Transverse colon (tissue), 4 donors: ENCODE results near the gene YWHAQ. TPM values are rescaled to one million over a fixed set of nuclear protein-coding genes. Genes with fewer than 3 reads are reported as not detected.

Experiments
- DNase-seq: peaks from one replicate; pipeline ENCODE4 v3.0.0-alpha.2; 2019
- H3K27ac ChIP-seq, 4 donors: fragments of 200-600 bp; sonication (generic); 2 replicates each; pipeline ENCODE4 v1.5.1; 2016 to 2018; ENCODE audit warnings: inconsistent platforms in 4 of 4
- H3K27me3 ChIP-seq: fragments of 200-600 bp; sonication (generic); 2 replicates; pipeline ENCODE4 v1.5.1; 2017; ENCODE audit warnings: inconsistent platforms
- H3K36me3 ChIP-seq, 4 donors: fragments of 200-600 bp; sonication (generic); 2 replicates each; pipeline ENCODE4 v1.5.1; 2017 to 2019; ENCODE audit warnings: inconsistent platforms in 4 of 4
- H3K4me1 ChIP-seq, 4 donors: fragments of 200-600 bp; sonication (generic); 2 replicates each; pipeline ENCODE4 v1.5.1; 2017 to 2020; ENCODE audit warnings: inconsistent platforms in 4 of 4
- H3K4me3 ChIP-seq, 4 donors: fragments of 200-600 bp; sonication (generic); 1 replicate in 1 of 4; 2 replicates in 3 of 4; pipeline versions ENCODE4 v1.5.1 to v1.6.1; 2017 to 2019; ENCODE audit warnings: inconsistent platforms in 4 of 4
- H3K9me3 ChIP-seq, 2 donors: fragments of 200-600 bp; sonication (generic); 2 replicates each; pipeline ENCODE4 v1.5.1; 2017 to 2019; ENCODE audit warnings: inconsistent platforms in 2 of 2
- CTCF ChIP-seq, 5 experiments: fragments of 200-600 bp in 3 of 5; fragments of 450-650 bp in 2 of 5; sonication (generic) in 3 of 5; IDR thresholded peaks; 1 replicate in 2 of 5; 2 replicates in 3 of 5; pipeline ENCODE4 v1.5.1; 2016 to 2017; ENCODE audit warnings: antibody characterized with exemption in 5 of 5, inconsistent platforms in 3 of 5, mild to moderate bottlenecking in 2 of 5, moderate library complexity in 1 of 5
- EP300 ChIP-seq: sonication (generic); formaldehyde crosslinking; IDR thresholded peaks from one replicate; pipeline ENCODE4 v1.6.1; 2017; ENCODE audit warnings: antibody characterized with exemption, low read depth
- POLR2A ChIP-seq: fragments of 450-650 bp; IDR thresholded peaks from one replicate; pipeline ENCODE4 v1.6.1; 2016; ENCODE audit warnings: antibody characterized with exemption, mild to moderate bottlenecking, moderate library complexity
- POLR2AphosphoS5 ChIP-seq, 3 donors: sonication (generic); formaldehyde crosslinking; IDR thresholded peaks; one replicate each; pipeline ENCODE4 v1.6.1; 2016; ENCODE audit warnings: antibody characterized with exemption in 3 of 3
- WGBS, 2 donors: methylation state at CpG; one replicate each; pipeline ENCODE4 v1.1.5; 2018; ENCODE audit warnings: low coverage in 1 of 2; 5-methylcytosine and 5-hydroxymethylcytosine counted together
- in situ Hi-C, 4 donors: fragments of 200-750 bp; cut with MboI; loops; one replicate each; pipeline versions ENCODE4 v1.15.0 to v1.15.1; 2017; ENCODE audit warnings: low sequenced_read_pairs in 3 of 4, low pct_ligation_motif_present in 1 of 4, low pct_unique_long_range_greater_than_20kb in 1 of 4
- intact Hi-C: fragments of 100-400 bp; cut with DNase I; formaldehyde crosslinking; loops from one replicate; pipeline ENCODE4 v1.15.1; 2023; ENCODE audit warnings: low total_unique reads
- total RNA-seq, 4 donors: library from RNA; depleted of rRNA; stranded (reverse); fragments of >200 nt; gene quantifications; one replicate each; pipeline ENCODE4 v1.1.0, GENCODE V29; 2016

The YWHAQ gene
- total RNA-seq, 4 donors from 2014 or later: 84.0 to 189 (median 145) TPM

DNA sequence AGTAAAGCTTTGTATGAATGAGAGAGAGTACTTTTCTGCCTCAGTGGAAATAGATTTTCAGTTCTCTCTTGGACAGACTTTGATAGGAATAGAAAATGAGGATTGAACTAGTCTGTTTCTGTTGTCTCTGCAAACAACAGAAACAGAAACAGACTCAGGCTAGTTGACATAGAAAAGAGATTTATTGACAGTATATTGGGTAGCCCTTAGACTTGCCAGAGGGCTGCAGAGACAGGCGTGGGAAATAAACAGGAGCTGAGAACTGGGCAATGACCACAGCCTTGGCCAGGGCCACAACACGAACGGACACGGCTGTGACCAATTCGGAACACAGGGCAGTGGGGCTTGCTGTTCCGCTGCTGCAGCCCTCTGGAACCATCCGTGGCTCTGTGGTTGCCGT, 30.5 kb upstream of the YWHAQ start:
- TF ChIP-seq CTCF (IDR thresholded peaks at IDR 0.05) (no peak), POLR2AphosphoS5 (IDR thresholded peaks at IDR 0.05) (no peak), POLR2A (no peak), EP300 (no peak)
- no peaks in the 10 kb centered on the region for H3K36me3 ChIP-seq
- 87% methylated on average over 8 of the region's 8 CpGs; no CpG with 5 or more reads in 1 of the 2 donors for WGBS, 2 donors
- intact Hi-C loops: no loop called here
- no peaks in the 10 kb centered on the region for H3K27me3 ChIP-seq
- in situ Hi-C loops: no loop called here
- no peak overlapping the region for H3K27ac ChIP-seq
- H3K4me1 ChIP-seq: no peaks in the 10 kb centered on the region
- H3K9me3 ChIP-seq: no peaks in the 10 kb centered on the region
- DNase-seq: no peak
- no peak overlapping the region for H3K4me3 ChIP-seq

GRCh38 chr2:9660781-9661180, 30.0 kb upstream of the YWHAQ start:
- TF ChIP-seq POLR2AphosphoS5 (IDR thresholded peaks at IDR 0.05) (no peak), CTCF (IDR thresholded peaks at IDR 0.05) (no peak), POLR2A (no peak), EP300 (no peak)
- intact Hi-C loops (no loop called here), in situ Hi-C loops (no loop called here)
- no peak for DNase-seq
- Histone ChIP-seq H3K4me1 (no peaks in the 10 kb centered on the region), H3K4me3 (no peak overlapping the region), H3K9me3 (no peaks in the 10 kb centered on the region), H3K36me3 (no peaks in the 10 kb centered on the region), H3K27me3 (no peaks in the 10 kb centered on the region), H3K27ac (no peak overlapping the region)
- 77 to 88% methylated on average over 7 of the region's 7 CpGs for WGBS, 2 donors

DNA sequence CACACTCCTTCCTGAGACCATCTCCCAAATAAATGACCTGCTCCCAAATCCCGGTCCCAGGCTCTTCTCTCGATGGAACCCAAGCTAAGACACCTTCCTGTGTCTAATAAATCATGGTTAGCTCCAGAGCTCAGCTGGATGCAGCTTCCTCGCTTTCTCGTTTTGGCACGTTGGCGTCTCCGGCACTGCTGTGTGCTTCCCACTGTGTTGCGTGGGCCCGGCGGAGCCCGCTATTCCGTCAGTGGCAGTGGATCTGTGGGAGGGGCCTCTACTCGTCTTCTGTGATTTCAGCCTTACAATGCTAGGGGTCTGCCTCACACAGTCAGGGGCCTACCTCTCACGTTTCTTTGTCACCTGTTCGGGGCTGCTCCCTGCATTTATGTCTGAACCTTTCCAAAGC, 29.4 kb upstream of the YWHAQ start:
- H3K36me3 ChIP-seq: no peaks in the 10 kb centered on the region
- intact Hi-C loops (no loop called here), in situ Hi-C loops (no loop called here)
- no peak overlapping the region for H3K27ac ChIP-seq
- no peak overlapping the region for H3K4me3 ChIP-seq
- WGBS, 2 donors: 92% methylated on average over 15 of the region's 15 CpGs; no CpG with 5 or more reads in 1 of the 2 donors
- no peak for DNase-seq
- H3K9me3 ChIP-seq: no peaks in the 10 kb centered on the region
- H3K27me3 ChIP-seq: no peaks in the 10 kb centered on the region
- TF ChIP-seq CTCF (IDR thresholded peaks at IDR 0.05) (no peak), EP300 (no peak), POLR2AphosphoS5 (IDR thresholded peaks at IDR 0.05) (no peak), POLR2A (no peak)
- no peaks in the 10 kb centered on the region for H3K4me1 ChIP-seq

- Histone ChIP-seq H3K27ac (no peak overlapping the region), H3K9me3 (no peaks in the 10 kb centered on the region), H3K36me3 (no peaks in the 10 kb centered on the region), H3K4me1 (no peaks in the 10 kb centered on the region), H3K4me3 (no peak overlapping the region), H3K27me3 (no peaks in the 10 kb centered on the region)
- 74 to 77% methylated on average over 3 to 9 of the region's 9 CpGs for WGBS, 2 donors
- intact Hi-C loops (no loop called here), in situ Hi-C loops (no loop called here)
- no peak for DNase-seq
- TF ChIP-seq POLR2A: no peak
- TF ChIP-seq EP300: no peak
- no peak for TF ChIP-seq POLR2AphosphoS5 (IDR thresholded peaks at IDR 0.05)
- no peak for TF ChIP-seq CTCF (IDR thresholded peaks at IDR 0.05)
Measured at GRCh38 chr2:9658972-9659371, 28.2 kb upstream of the YWHAQ start.
